ENCODE data around the gene SPG21.

The SPG21 gene

GRCh38 chr15:64991536-64992135 is 1.9 kb upstream of the SPG21 start:
- DNase-seq (ENCODE audit: low spot score), result no peak

DNA sequence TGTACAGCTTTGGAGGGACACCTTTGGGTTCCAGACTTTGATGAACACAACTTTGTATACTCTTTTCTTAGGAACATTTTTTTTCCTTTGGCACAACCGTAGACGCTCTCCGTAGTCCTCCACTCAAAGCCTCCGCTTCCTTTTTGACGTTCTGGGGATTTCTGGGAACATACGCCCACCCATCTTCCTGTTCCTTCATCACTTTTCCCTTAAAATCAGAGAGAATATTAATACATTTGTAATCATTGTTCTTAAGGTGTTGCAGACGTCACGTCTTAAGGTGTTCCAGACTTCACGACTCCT is 405 bp upstream of the SPG21 start:
- no peak for DNase-seq (ENCODE audit: low spot score)

GRCh38 chr15:64987136-64987535 is 2.6 kb downstream of the SPG21 start:
- no peak for DNase-seq (ENCODE audit: low spot score)

DNA sequence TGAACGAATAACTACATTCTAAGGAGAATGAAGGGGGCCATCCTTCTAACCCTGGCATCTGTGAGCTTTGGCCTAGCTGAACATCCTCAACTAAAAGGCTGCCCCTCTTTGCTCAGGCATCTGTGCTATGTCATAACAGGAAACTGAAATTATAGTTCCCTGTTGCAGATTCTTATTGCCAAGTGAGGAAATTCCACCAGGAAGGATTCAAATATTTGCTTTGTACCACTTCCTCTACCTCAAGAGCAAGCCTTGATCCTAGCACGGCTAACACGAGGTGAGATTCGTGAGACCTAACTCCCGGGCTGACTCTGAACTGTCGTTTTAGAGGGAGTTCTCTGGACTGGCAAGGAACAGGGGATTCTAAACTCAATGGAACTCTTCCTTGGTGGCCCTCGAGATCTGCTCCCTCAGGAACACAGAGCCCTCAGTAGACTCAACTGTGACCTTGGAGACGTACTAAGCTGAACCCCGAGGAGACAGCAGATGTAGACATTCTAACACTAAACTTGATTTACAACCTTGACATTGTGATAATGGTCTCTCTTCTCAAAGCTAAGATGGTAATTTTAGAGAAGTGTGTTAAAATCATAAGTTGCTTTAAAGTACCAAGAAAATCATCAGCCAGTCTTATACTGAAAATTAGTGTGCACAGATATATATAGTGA is 4.2 kb downstream of the SPG21 start:
- DNase-seq (ENCODE audit: low spot score), result no peak

DNA sequence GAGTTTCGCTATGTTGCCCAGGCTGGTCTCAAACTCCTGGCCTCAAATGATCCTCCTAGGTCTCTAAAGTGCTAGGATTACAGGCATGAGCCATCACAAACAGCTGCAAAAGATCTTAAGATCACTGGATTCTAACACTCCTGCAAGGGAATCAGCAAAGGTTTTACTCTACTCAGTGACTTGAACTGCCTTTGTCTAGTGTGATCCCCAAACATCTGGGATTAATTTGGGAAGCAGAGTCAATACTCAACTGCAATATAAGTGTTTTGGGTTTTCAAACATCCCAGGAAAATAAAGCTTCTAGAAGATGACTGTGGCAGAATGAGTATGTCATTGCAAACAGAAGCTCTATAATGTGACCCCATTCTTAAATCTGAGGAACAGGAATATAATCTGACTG is 7.2 kb downstream of the SPG21 start:
- DNase-seq (ENCODE audit: low spot score), result no peak

DNA sequence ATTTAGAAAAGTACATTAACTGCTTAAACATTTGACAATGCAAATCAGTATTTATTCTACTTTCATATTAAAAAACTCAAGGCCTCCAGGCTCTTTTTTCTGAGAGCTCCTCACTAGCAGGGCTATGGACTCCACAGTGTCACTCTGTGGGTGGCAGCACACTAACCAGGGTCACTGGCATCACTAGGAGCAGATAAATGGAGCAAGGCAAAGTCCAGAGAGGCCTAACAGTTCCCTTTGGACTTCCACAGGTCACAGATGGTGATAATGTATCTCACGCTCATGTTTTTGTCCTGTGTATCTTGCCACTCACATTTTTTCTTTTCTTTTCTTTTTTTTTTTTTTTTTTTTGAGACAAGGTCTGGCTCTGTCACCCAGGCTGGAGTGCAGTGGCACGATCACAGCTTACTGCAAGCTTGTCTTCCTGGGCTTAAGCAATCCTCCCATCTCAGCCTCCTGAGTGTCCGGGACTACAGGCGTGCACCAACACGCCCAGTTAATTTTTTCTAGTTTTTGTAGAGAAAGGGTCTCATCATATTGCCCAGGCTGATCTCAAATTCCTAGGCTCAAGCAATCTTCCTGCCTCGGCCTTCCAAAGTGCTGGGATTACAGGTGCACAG is 7.8 kb downstream of the SPG21 start:
- DNase-seq (ENCODE audit: low spot score), result no peak

GRCh38 chr15:64979252-64979710 is 10.4 kb downstream of the SPG21 start:
- DNase-seq (ENCODE audit: low spot score), result peak; percentile 39

- DNase-seq (ENCODE audit: low spot score), result no peak
Observed at GRCh38 chr15:64975390-64975789, 14.3 kb downstream of the SPG21 start.

GRCh38 chr15:64970698-64971097 is 19.0 kb downstream of the SPG21 start:
- no peak for DNase-seq (ENCODE audit: low spot score)

- no peak for DNase-seq (ENCODE audit: low spot score)
Observed at GRCh38 chr15:64969401-64969800, 20.3 kb downstream of the SPG21 start.

DNA sequence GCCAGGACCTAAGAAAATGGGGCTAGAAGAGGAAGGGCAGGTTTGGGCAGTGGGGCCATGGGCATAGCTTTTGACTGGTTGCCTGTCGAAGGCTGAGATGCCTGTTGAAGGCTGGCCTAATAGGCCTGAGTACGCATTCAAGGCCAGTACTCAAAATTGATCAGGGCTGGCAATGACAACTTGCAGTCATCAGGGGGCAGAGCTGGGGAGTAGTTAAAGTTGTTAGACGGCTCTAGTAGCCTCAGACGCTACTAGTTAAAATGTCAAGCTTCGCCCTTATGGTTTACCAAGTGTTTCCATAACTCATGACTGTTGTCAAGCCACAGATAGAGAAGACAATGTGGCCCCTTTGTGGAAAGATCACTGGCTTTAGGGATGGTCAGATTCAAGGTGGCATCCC is 28.7 kb downstream of the SPG21 start:
- DNase-seq (ENCODE audit: low spot score), result no peak

DNA sequence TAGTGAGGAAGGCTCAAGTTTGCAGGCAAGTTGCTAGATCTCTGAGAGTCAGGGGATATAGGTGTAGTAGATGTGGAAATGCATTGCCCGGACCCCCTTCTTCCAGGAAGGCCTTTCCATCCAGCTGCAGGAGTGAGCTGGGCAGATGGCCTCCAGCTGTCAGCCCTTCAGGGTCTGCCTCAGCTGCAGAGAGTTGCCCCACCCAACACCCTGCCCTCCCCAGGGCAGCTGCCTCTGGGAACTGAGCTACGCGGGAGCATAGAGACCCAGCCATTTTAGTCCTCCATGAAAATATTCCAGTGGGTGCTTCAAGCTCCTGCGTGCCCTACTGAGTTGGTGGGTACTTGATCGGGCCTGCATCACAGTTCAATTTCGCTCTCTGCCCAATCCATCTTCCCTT is 29.6 kb downstream of the SPG21 start:
- DNase-seq (ENCODE audit: low spot score), result no peak

DNA sequence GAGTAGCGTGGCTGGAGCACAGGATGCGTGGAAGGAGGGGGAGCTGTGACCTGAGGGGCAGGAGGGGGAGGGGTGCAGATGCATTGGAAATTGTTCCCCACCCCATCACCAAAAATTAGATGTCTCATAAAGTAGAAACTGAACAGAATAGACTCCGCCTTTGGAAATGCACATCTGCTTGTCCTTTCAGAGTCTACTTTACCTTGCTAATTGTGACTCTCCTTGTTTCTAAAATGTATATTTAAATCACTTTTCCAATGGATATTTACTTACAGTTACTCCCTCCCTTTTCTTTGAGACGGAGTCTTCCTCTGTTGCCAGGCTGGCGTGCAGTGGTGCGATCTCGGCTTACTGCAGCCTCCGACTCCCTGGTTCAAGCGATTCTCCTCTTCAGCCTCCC is 30.6 kb downstream of the SPG21 start:
- no peak for DNase-seq (ENCODE audit: low spot score)

GRCh38 chr15:64954395-64954794 is 35.3 kb downstream of the SPG21 start:
- DNase-seq (ENCODE audit: low spot score), result no peak

- no peak for DNase-seq (ENCODE audit: low spot score)
Observed at GRCh38 chr15:64951777-64952418, 37.8 kb downstream of the SPG21 start.

DNA sequence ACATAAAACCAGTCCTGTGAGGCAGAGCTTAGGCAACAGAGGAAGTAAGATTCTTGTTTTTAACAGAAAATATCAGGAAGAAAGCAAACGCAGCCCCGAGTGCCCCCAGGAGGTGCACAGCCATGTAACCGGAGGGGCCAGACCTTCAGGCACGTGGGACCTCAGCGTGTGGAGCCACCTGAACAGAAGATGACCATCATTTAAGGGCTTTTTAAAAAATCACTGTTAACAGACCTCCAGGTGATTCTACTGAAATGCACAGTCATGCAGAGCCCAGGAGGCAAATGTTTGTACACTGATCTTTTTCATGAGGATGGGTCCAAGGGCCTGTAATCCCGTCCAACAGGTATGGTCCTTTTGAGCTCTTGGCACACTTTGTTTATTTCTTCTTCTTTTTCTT is 38.8 kb downstream of the SPG21 start:
- DNase-seq (ENCODE audit: low spot score), result no peak

DNA sequence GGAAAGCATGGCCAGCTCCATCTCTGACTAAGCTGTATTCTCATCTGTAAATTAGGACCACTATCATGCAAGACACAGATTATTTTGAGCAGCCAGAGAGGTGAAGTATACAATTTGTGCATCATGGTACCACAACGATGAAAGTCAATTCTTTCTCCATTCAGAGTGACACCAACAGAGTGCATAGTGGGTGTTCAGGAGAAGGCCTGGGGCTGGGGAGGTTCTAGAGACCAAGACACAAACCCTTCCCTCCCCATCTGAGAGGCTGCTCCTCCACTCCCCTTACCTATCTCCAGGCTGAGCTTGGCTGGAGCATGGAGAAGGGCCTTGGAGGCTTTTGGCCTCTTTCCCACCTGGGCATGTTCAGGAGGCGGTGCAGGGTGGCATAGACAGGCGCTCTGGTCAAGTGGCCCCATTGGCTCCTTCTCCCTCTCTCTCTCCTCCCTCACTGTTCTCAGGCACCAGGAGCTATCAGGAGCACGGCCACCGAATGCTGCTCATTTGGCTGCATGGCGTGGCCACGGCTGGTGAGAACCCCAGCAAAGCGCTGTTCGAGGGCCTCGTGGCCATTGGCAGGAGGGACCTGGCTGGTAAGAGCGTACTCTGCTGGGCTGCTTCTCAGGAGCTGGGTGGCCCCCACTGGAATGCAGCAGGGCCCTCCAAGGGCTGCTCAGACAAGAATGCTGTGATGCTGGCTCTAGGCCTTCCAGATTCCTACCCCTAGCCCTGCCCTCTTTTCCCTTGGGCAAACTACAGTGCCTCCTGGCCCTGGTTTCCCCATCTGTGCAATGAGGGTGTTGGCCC is 40.1 kb downstream of the SPG21 start:
- no peak for DNase-seq (ENCODE audit: low spot score)

- DNase-seq (ENCODE audit: low spot score), result no peak
Observed at GRCh38 chr15:64948916-64949315, 40.8 kb downstream of the SPG21 start.

DNA sequence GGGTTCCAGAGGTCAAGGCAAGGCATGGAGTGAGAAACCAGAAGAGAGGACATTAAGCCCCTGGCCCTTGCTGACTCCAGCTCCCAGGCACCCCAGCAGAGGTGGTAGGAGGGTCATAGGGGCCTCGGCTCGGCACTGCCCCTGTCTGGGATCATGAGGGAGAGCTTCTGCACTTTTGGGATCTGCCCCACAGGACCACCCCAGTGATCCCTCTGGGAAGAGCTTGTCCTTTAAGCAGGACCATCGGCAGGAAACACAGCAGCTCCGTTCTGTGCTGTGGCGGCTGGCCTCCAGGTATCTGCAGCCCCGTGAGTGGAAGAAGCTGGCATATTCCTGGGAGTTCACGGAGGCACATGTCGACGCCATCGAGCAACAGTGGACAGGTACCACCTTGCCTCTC is 42.5 kb downstream of the SPG21 start:
- DNase-seq (ENCODE audit: low spot score), result peak; percentile 33

- DNase-seq (ENCODE audit: low spot score), result no peak
Observed at GRCh38 chr15:64944961-64945360, 44.8 kb downstream of the SPG21 start.

GRCh38 chr15:64943512-64944225 is 46.0 kb downstream of the SPG21 start:
- DNase-seq (ENCODE audit: low spot score), result no peak

GRCh38 chr15:64942356-64942755 is 47.4 kb downstream of the SPG21 start:
- DNase-seq (ENCODE audit: low spot score), result no peak
